ENCODE results near the gene VIL1. TPM values are rescaled to one million over a fixed set of nuclear protein-coding genes. Genes with fewer than 3 reads are reported as not detected.

VIL1 gene
- total and polyA plus RNA-seq, 2 of the 8 experiments (the other 6 are each of a cell fraction or from before 2014, with no cell fraction given) = 6.2 to 7.0 TPM

GRCh38 chr2:218369330-218369729, 49.6 kb upstream of the VIL1 start:
- H3K79me2 ChIP-seq (ENCODE audit: control insufficient read depth in 1 of 2, insufficient read depth in 2 of 2, low read length in 2 of 2) = no peaks in the 10 kb centered on the region
- WGBS, 2 experiments (ENCODE audit: extremely low coverage in 1 of 2, insufficient coverage in 1 of 2, insufficient read length in 1 of 2, insufficient replicate concordance in 2 of 2, low coverage in 1 of 2, low lambda C conversion rate in 2 of 2, missing lambda C conversion rate in 1 of 2) = 67% methylated on average over 2 of the region's 2 CpGs; no CpG with 5 or more reads in 1 of the 2 experiments
- peaks cover 7% of the 10 kb centered on the region; the same call in 1 of the 2 replicates for H3K23me2 ChIP-seq (ENCODE audit: low read depth, low read length)
- FAIRE-seq (no peak), DNase-seq (ENCODE audit: low read depth in 1 of 2, low spot score in 2 of 2) (no peak)
- H3K36me3 ChIP-seq (ENCODE audit: control insufficient read depth in 2 of 4, insufficient read depth in 4 of 4, low read length in 3 of 4) = no peaks in the 10 kb centered on the region
- H3K18ac ChIP-seq (ENCODE audit: extremely low read depth, low read length) = no peak overlapping the region
- no peak overlapping the region for H2BK20ac ChIP-seq (ENCODE audit: low read length)
- H2BK12ac ChIP-seq (ENCODE audit: low read depth, low read length) = no peak overlapping the region
- no peak overlapping the region for H2BK5ac ChIP-seq (ENCODE audit: low read depth, low read length)
- peaks cover 0 to 3% (median 0%) of the 10 kb centered on the region in 4 experiments; a peak in 3 of 7 replicates for H3K4me1 ChIP-seq (replicated peaks in 1 of 4; ENCODE audit: control insufficient read depth in 3 of 4, insufficient read depth in 4 of 4, low read length in 3 of 4)
- no peaks in the 10 kb centered on the region for H3K9me3 ChIP-seq (ENCODE audit: insufficient read depth in 2 of 2, low read depth in 1 of 2, low read length in 1 of 2)
- no peak overlapping the region for H2BK120ac ChIP-seq (replicated peaks; ENCODE audit: low read depth, low read length)
- H2BK15ac ChIP-seq (ENCODE audit: low read length) = no peak overlapping the region
- no peak overlapping the region for H4K5ac ChIP-seq (ENCODE audit: insufficient read length, low read depth, low read length)
- no peak overlapping the region for H2AFZ ChIP-seq (ENCODE audit: low read length)
- no peak overlapping the region for H3K14ac ChIP-seq (ENCODE audit: insufficient read length)
- H3K9ac ChIP-seq (replicated peaks in 1 of 4; ENCODE audit: extremely low read depth in 1 of 4, low read depth in 3 of 4, low read length in 3 of 4) = no peak overlapping the region
- CTCF ChIA-PET (ENCODE audit: partially characterized antibody) = interaction anchor here (1.0 to 3.9 kb wide), 8 partner anchors 8 to 98 kb away, joined by 4 to 19 read pairs (median 6); partner anchors contain the start of gene CATIP
- POLR2A ChIA-PET (ENCODE audit: partially characterized antibody) = interaction anchor here (0.9 to 1.3 kb wide), 3 partner anchors 8 to 18 kb away, joined by 3 read pairs; no protein-coding TSS in a partner anchor
- H2AK5ac ChIP-seq (ENCODE audit: low read depth, low read length) = no peak overlapping the region
- no peak overlapping the region for H4K8ac ChIP-seq (ENCODE audit: extremely low read depth, insufficient read depth, low read length)
- no peak overlapping the region for H3K56ac ChIP-seq (replicated peaks; ENCODE audit: insufficient read length, low read depth, low read length)
- H3K79me1 ChIP-seq (ENCODE audit: low read depth, low read length) = no peaks in the 10 kb centered on the region
- H3K23ac ChIP-seq (ENCODE audit: insufficient read length) = no peak overlapping the region
- no peak overlapping the region for H4K91ac ChIP-seq (replicated peaks; ENCODE audit: insufficient read length, low read length)
- H3K4me3 ChIP-seq (ENCODE audit: extremely low read depth in 1 of 4, insufficient read depth in 2 of 4, low read depth in 3 of 4, low read length in 4 of 4) = no peak overlapping the region
- no peak overlapping the region for H3K4ac ChIP-seq (replicated peaks; ENCODE audit: insufficient read length, low read depth, low read length)
- 0 out of 4 replicates have a peak overlapping the region, but pooled peaks of 1 of the 2 experiments have one; percentile 68 for H3K4me2 ChIP-seq (ENCODE audit: insufficient read depth in 1 of 2, low read depth in 2 of 2, low read length in 2 of 2)
- H4K20me1 ChIP-seq (replicated peaks in 1 of 2; ENCODE audit: control insufficient read depth in 1 of 2, insufficient read depth in 2 of 2, low read length in 2 of 2) = no peaks in the 10 kb centered on the region
- no peak overlapping the region for H3K27ac ChIP-seq (ENCODE audit: low read depth, low read length)
- H3K27me3 ChIP-seq (replicated peaks in 1 of 4; ENCODE audit: control insufficient read depth in 3 of 4, extremely low read depth in 1 of 4, insufficient read depth in 3 of 4, low read length in 3 of 4) = no peaks in the 10 kb centered on the region
- no peak for TF ChIP-seq ATF3 (IDR thresholded peaks at IDR 0.05; ENCODE audit: insufficient read depth, low read depth, low read length)
- no peak for TF ChIP-seq TCF12 (IDR thresholded peaks at IDR 0.05; ENCODE audit: low read depth, low read length)
- TF ChIP-seq SP1 (IDR thresholded peaks at IDR 0.05; ENCODE audit: low read depth, low read length) = no peak
- TF ChIP-seq HDAC6 (IDR thresholded peaks at IDR 0.05; ENCODE audit: low read depth, low read length) = no peak
- no peak for TF ChIP-seq CEBPB (IDR thresholded peaks at IDR 0.05; ENCODE audit: low read depth, low read length)
- TF ChIP-seq KDM5A (IDR thresholded peaks at IDR 0.05; ENCODE audit: low read length) = no peak
- no peak for TF ChIP-seq SP4 (IDR thresholded peaks at IDR 0.05; ENCODE audit: low read length)
- no peak for TF ChIP-seq MAX (IDR thresholded peaks at IDR 0.05)
- no peak for TF ChIP-seq EGR1 (IDR thresholded peaks at IDR 0.05; ENCODE audit: borderline replicate concordance, low read depth, low read length)
- no peak for TF ChIP-seq RNF2 (IDR thresholded peaks at IDR 0.05; ENCODE audit: borderline replicate concordance, low read depth, low read length, missing control alignments, poor library complexity, severe bottlenecking)
- TF ChIP-seq USF2 (IDR thresholded peaks at IDR 0.05; ENCODE audit: low read length) = no peak
- TF ChIP-seq CBX8 (IDR thresholded peaks at IDR 0.05; ENCODE audit: borderline replicate concordance, low read depth, low read length) = no peak
